SK-N-MC (cell line): ENCODE data around the gene LIN28B.

Source experiments
- EZH2 ChIP-seq: fragments of 200-600 bp; sonication (generic); IDR thresholded peaks from one replicate; pipeline ENCODE4 v1.6.1; 2017; ENCODE audit warnings: antibody characterized with exemption
- FOXP2 ChIP-seq: optimal IDR thresholded peaks from 2 replicates; pipeline ENCODE3; 2011; ENCODE audit warnings: mild to moderate bottlenecking, moderate library complexity; ENCODE audit not compliant: insufficient read depth; ENCODE audit errors: extremely low read length, control extremely low read depth
- POLR2AphosphoS5 ChIP-seq: IDR thresholded peaks from 2 replicates; pipeline ENCODE4 v1.6.1; 2012; ENCODE audit warnings: mild to moderate bottlenecking, low read depth, low read length, borderline replicate concordance

GRCh38 chr6:105015482-105015881 lies 58.6 kb downstream of the LIN28B start:
- TF ChIP-seq EZH2: no peak
- no peak for TF ChIP-seq POLR2AphosphoS5
- TF ChIP-seq FOXP2: no peak
